ENCODE data around the gene CD74.
A peak's percentile ranks its signal among the peaks of the same experiment; 100 is the strongest.

The CD74 gene

DNA sequence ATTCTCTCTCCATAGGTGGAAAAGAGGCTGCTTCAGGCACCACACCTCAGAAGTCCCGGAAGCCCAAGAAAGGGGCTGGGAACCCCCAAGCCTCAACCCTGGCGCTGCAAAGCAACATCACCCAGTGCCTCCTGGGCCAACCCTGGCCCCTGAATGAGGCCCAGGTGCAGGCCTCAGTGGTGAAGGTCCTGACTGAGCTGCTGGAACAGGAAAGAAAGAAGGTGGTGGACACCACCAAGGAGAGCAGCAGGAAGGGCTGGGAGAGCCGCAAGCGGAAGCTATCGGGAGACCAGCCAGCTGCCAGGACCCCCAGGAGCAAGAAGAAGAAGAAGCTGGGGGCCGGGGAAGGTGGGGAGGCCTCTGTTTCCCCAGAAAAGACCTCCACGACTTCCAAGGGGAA lies 16.4 kb downstream of the CD74 start:
- no peak for DNase-seq (ENCODE audit: low spot score)

DNA sequence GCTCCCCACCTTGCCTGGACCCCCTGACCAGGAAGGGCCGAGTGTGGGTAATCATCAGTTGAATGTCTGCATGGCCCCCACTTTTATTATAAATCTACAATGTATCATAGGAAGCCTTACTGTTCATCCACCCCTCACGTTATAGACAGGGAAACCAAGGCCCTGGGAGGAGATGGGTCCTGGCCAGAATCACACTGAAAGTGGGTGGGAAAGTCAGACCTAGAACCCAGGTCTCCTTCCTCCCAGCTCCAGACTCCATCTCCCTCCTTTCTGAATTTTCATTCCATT lies 17.1 kb downstream of the CD74 start:
- DNase-seq (ENCODE audit: low spot score), result no peak

DNA sequence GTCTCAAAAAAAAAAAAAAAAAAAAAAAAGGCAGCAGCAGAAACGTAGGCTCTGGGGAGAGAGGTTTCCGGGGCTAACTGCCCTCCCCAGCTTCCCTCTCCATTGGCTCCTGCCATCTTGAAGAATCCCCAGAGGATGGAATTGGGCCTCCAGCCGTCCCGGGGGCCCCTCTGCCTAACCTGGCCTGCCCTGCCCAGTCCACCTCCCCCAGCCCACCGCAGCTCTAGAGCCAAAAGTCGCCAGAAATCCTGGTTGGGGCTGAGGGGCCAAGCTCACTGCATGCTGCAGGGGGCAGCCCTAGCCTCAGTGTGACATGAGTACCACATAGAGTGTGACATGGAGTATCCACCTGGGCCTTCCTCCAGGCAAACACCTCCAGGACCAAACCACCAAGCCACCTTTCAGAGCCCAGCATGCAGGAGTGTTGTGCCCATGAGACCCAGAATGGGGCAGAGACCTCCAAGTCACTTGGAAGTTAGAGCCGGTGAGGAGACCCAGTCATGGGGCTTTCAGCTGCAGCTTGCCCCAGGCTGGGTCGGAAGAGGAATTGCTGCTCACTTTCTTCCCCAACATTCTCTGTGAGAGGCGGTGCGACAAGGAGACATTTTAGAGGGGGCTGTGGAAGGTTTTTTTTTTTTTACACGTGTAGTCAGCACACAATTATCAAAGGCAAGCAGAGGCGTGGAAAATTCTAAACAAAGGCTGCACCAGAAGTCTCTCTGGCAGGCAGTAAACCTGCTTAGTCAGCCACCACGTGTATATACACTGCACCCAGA lies 17.6 kb downstream of the CD74 start:
- peak; percentile 40 for DNase-seq (ENCODE audit: low spot score)

DNA sequence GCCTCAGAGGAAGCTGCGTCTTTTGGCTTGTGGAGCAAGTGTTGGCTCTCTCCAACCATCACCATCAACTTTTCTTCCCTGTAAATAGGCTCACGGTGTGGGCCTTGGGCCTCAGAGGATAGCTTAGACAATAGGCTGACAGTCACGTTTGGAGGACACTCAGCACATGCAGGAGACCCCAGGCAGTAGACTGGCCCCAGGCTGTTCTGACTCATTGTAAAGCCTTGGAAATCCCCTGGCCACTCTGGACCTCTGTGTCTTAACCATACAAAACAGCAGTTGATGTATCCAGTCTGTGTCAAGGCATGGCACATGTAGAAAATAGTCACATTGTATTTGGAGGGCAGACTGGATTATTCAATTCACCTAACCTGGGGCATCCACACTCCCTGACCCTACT lies 18.6 kb downstream of the CD74 start:
- DNase-seq (ENCODE audit: low spot score), result no peak

DNA sequence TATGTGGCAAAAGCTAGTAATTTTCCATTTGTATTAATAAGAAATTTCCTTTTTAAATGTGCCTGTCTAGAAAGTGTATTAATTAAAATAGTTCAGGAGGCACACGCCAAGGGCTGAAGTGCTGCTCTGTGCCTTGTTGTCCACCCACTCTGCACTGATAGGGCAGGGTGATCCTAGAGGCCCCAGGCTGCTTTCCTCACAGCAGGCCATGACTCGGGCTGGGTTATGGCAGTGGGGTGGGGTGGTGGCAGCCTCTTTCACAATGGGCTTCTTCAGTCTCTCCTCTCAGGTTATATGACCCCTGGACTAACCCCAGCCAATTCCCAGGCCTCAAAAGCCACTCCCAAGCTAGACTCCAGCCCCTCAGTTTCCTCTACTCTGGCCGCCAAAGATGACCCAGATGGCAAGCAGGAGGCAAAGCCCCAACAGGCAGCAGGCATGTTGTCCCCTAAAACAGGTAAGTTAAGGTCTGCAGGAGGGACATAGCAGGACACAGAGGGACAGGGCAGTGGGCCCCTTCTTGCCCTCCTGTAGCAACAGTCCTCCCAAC lies 19.5 kb downstream of the CD74 start:
- no peak for DNase-seq (ENCODE audit: low spot score)

DNA sequence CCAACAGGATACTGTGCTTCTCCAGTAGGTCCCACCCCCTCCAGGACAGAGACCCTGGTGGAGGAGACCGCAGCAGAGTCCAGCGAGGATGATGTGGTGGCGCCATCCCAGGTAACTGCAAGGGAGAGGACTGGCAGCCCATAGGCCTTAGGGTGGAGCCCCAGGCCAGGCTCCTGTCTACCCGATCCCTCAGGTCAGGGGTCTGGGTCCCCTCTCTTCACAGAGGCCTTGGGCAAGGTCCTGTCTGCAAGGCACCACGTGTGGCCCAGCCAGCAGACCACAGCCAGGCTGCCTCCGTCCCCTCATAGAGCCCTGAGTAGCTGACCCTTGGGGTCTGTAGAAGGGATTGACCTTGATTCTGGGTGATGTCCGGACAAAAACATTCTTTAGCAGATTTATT lies 20.0 kb downstream of the CD74 start:
- DNase-seq (ENCODE audit: low spot score), result no peak

DNA sequence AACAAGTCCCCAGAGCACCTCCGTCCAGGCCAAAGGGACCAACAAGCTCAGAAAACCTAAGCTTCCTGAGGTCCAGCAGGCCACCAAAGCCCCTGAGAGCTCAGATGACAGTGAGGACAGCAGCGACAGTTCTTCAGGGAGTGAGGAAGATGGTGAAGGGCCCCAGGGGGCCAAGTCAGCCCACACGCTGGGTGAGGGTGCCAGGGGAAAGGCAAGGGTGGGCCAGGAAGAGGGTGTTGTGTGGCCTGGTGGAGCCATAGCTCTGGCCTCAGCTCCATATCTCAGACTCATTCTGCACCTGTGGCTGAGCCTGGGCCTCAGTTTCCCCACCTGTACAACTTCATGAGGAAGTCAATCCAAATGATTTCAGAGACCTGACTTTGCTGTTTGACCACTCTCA lies 20.7 kb downstream of the CD74 start:
- no peak for DNase-seq (ENCODE audit: low spot score)

DNA sequence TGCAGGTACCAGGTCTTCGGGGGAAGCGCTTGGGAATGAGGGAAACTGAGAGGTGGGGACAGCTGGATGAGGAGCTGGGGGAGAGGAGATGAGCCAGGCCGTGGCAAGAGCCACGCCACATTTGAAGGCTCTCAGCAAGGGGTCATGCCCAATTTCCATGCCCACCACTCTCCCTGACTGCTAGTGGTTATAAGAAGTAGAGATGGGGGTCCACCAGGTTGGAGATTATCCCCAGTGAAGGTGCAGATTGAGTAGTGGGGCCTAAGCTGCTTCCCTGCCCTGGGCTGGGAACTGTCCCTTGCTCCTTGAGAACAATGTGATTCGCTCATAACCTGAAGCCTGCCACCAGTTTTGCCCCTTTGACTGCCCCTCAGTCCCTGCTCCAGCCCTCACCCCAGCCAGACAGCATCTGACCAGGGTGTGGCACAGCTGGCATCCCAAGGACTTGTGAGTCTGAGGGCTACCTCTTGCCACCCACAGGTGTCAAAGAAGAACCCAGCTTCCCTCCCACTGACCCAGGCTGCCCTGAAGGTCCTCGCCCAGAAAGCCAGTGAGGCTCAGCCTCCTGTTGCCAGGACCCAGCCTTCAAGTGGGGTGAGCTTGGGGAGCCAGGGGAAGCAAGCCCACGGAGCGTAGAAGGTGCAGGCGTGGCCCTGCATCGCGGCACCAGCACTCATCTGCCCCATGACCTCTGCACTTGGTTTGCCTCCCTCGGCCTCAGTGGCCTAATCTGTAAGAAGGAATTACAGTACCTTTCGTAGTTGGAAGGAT lies 21.5 kb downstream of the CD74 start:
- no peak for DNase-seq (ENCODE audit: low spot score)

DNA sequence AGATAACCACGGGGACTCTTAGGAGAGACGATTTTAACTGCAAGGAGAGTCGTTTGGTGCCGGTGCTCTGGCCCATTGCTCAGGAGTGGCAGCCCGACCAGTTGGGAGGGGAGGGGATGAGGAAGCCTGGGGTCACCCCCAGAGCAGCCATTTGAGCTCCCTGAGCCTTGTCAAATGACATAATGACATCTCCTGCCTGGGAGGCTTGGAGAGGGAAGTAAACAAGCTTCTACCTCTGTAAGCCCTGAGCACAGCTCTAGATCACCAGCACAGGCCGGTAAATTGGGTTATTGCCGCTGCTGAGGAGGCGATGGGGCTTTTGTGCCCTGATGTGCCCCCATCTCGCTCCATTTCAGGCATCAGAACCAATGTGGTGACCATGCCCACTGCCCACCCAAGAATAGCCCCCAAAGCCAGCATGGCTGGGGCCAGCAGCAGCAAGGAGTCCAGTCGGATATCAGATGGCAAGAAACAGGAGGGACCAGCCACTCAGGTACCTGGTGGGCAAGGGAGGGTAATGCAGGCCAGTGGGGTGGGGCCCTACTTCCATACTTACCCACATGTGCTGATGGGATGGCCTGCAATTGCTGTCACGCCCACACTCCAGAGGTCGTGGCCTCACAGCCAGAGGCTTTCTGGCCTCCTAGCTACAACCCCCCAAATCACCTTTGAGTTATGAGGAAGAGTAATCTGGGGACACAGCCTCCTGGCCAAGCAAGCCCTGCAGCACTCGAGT lies 23.0 kb downstream of the CD74 start:
- DNase-seq (ENCODE audit: low spot score), result no peak

DNA sequence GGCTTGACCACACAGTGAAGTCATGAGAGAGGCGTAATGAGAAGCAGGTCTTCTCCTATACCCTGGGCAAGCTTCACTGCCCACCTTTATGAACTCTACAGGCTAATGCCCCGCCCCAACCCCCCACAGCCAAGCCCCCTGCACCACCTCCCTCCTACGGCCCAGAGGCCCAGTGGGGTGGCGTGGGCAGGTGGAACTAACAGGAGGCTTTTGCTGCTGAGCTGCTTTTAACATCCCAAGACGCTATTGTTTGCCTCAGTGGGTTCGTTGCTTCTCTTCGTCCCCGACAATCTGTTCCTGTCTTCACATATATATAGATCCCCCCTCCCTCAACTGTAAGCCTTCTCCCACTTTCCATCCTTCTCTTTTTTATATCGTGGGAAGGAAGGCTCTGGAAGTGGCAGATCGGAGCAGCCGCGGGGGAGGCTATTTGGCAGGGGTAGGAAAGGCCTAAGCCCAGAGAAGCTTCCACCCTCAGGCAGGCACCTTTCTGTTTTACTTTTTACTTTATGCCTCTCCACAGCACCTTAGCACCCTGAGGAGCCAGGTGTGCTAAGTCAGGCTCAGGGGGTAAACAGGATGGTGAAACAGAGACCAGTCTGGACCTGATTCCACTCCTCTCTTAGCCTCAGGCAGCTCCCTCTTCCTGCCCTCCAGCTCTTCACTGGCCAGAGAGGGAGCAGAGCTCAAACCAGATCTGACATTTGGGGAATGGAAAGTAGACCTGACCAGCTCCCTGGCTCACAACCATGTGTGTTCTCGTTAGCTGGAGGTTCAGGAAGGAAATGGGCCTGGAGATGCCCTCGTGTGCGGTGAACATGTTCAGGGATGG lies 26.5 kb downstream of the CD74 start:
- DNase-seq (ENCODE audit: low spot score), result no peak

DNA sequence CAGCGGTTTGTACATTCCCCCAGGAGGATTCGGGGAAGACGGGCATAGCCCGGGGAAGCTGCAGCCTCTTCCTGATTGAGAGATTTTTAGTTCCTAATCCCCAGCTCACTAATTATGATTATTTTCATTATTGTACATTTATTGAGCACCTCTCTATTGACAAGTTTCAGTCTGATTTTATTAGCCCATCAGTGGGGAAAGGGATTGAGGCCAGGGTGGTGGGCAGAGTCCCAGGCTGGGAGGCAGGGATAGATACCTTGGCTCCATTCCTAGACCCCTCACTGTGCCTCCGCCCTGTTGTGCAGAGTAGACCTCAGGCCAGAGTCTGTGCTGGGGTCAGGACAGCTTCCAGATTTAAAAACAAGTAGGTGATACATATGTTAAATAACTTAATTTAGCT lies 28.0 kb downstream of the CD74 start:
- no peak for DNase-seq (ENCODE audit: low spot score)

DNA sequence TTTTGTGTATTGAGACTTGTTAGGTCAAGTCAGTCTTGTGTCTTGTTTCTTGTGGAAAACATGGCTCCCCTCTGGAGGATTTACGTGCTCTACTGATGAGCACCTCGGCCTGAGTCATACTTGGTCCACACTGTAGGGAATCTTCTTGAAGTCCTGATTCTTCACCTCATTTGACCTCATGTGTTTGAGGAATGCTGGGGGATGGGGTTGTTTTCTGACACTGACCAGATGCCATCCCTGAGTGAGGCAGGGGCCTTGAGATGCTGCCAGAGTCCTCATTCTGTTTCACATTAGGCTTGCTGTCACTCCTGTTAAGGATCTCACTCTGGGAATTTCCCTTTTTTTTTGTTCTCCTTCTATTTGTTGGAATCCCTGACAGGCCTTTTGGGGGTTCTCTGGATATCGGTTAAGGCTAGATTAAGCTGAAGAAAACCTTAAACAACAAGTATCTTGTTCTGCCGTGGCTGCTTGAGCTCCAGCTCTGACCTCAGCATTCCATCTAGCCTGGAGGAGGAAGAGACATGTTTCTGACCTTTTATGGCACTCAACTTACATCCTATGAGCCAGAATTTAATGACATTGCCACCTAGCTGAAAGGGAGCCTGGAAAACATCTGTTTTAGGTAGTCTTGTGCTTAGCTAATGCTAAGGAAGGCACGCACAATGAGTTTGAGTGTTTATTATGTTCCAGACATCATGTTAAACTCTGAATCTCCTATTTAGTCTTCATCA lies 34.6 kb downstream of the CD74 start:
- DNase-seq (ENCODE audit: low spot score), result no peak

DNA sequence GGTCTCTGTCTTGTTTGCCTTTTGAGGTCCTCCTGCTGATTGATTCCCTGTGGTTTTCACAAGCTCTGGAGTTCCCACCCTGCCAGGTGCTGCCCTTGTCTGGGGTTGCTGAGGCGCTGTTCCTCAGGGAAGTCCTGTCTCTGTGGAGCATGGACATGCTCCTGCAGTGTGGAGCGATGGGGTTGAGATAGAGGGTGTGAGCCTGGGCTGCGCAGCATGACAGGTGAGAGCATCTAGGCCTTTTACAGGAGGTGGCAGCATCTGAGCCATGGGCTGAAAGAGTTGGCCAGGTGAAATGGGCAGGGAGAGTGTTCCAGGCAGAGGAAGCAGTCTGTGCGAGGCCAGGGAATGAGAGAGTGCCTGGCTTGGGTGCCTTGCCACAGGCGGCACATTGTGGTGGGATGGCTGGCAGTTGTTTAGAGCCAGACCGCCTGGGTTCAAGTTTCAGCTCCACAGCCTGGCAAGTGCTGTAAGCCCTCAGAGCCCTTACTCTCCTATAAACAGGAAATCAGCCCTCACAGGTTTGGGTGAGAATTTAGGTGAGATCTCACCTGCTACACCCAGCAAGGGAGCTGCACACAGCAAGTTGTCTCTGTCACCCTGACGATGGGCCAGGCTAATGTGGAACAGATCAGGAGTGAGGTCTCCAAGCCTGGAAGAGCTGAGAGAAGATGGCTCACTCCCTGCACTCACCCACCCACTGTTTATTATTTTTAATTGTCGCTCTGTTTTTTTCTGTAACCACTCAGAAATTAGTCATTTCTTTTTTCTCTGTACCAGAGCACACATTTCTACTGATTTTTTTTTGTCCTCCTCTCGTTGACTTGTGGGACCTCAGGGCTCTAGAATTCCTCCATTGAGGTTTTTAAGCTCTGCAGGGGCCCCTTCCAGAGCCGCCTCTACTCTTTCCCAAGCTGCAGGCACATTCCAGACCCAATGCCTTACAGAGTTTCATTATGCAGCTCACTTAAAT lies 35.6 kb downstream of the CD74 start:
- DNase-seq (ENCODE audit: low spot score), result peak; percentile 46

DNA sequence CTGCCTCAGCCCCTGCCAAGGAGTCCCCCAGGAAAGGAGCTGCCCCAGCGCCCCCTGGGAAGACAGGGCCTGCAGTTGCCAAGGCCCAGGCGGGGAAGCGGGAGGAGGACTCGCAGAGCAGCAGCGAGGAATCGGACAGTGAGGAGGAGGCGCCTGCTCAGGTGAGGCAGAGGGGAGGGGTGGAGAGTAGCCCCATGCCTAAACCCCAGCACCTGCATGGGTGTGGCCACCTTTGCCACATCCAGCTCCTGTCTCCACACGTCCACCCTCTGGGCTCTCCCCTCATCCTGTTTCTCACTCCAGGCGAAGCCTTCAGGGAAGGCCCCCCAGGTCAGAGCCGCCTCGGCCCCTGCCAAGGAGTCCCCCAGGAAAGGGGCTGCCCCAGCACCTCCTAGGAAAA lies 38.1 kb downstream of the CD74 start:
- no peak for DNase-seq (ENCODE audit: low spot score)

DNA sequence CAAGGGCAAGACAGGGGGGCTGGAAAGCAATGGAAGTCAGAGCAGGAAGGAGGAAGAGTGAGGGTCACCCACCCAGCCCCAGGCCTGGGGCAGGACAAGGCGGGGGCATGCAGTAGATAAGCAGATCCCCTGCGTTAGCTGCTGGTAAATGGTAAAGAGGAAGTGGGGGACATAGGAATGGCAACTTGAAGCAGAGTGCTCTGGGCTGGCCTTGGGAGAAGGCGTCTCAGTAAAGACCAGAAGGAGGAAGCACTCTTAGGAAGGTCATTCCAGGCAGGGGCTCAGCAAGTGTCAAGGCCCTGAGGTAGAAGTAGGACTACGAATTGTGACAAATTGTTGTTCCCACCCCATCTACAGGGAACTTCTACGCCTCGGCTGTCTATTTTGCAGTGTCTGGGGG lies 40.1 kb downstream of the CD74 start:
- DNase-seq (ENCODE audit: low spot score), result no peak

DNA sequence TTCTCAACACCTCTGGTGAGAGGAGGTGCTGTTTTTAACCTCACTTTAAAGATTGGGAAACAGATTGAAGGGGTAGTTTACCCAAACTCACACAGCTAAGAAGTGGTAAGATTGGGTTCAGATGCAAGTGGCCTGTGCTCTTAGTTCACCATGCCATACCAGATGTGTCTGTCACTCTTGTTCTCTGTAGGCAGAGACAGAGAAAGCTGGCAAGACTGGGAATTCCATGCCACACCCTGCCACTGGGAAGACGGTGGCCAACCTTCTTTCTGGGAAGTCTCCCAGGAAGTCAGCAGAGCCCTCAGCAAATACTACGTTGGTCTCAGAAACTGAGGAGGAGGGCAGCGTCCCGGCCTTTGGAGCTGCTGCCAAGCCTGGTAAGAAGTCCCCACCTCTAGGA lies 44.2 kb downstream of the CD74 start:
- DNase-seq (ENCODE audit: low spot score), result no peak

DNA sequence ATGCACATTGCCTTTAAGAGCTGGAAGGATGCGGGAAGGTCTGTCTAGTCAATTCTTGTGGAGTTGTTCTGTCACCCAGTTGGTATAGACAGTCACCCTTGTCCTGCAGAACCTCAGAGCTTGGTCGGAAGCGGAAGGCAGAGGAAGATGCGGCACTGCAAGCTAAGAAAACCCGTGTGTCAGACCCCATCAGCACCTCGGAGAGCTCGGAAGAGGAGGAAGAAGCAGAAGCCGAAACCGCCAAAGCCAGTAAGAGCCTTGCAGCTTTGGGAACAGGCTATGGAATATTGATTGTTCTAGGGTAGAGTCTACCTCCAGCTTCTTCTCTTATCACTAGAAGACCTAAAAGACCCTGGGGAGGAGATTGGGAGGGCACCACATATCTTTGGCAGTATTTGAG lies 48.7 kb downstream of the CD74 start:
- no peak for DNase-seq (ENCODE audit: low spot score)

DNA sequence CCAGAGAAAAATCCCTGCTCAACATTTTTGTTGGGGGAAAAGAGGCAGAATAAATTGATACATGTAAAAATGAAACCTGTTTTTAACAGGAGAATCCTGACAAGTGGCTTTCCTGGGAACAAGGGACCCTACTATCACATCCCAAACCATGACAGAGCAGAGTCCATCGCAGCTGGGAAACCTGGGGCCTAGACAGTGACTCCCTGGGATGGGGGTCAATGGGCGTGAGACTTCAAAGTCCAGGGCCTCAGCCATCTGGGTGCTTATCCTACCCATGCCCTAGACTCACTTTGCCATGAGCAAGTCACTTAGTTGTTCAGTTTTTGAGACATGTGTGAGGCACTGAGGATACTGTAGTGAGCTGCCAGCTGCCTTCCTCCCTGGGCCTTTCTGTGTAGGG lies 49.5 kb downstream of the CD74 start:
- DNase-seq (ENCODE audit: low spot score), result no peak

DNA sequence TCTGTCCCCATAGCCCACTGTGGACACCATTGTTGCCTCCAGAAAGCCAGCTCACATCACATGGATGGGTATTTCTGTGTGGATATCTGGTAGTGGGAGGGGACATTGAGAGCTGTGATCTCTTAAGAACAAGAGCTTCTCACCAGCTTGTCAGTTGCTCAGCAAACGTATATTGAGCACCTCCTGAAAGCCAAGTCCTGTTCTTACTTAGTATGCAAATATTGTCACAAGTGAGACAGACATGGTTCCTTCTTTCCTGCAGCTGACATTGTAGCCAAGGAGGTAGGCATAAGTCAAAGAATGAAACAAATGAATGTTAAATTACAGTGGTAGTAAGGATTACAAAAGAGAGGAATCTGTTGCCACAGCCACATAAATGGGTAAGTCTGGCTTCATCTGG lies 51.4 kb downstream of the CD74 start:
- no peak for DNase-seq (ENCODE audit: low spot score)

All from Ammon's horn (tissue), 1 donor.